K562 (cell line): ENCODE results near the gene EIF2S1. TPM values are rescaled to one million over a fixed set of nuclear protein-coding genes. Genes with fewer than 3 reads are reported as not detected.
A peak's percentile ranks its signal among the peaks of the same experiment; 100 is the strongest.

ENCODE experiments used
- BDP1 ChIP-seq: IDR thresholded peaks from 3 replicates; pipeline ENCODE4 v1.6.1; 2011; ENCODE audit not compliant: insufficient read length, insufficient read depth
- CBFA2T2 ChIP-seq: fragments of 450-650 bp; conservative IDR thresholded peaks from 2 replicates; pipeline ENCODE4 v1.6.1; 2017; ENCODE audit warnings: mild to moderate bottlenecking
- CC2D1A ChIP-seq: fragments of 450-650 bp; IDR thresholded peaks from 2 replicates; pipeline ENCODE4 v1.6.1; 2017; ENCODE audit warnings: mild to moderate bottlenecking
- CGGBP1 ChIP-seq: fragments of 250-450 bp; sonication (Bioruptor Pico); IDR thresholded peaks from 2 replicates; pipeline ENCODE4 v1.9.0; 2021; ENCODE audit warnings: mild to moderate bottlenecking
- ELK3 ChIP-seq: fragments of 450-650 bp; formaldehyde crosslinking; IDR thresholded peaks from 2 replicates; pipeline ENCODE4 v1.4.0; 2020; ENCODE audit warnings: mild to moderate bottlenecking
- GATAD2B ChIP-seq: fragments of 450-650 bp; IDR thresholded peaks from 2 replicates; pipeline ENCODE4 v1.6.1; 2017; ENCODE audit warnings: mild to moderate bottlenecking, borderline replicate concordance
- HNRNPL ChIP-seq: fragments of 200-400 bp; formaldehyde crosslinking; IDR thresholded peaks from 2 replicates; pipeline ENCODE4 v1.6.1; 2017; ENCODE audit warnings: low read depth, mild to moderate bottlenecking, low read length
- KAT7 ChIP-seq: sonication (generic); formaldehyde crosslinking; IDR thresholded peaks from 2 replicates; pipeline ENCODE4 v1.8.0; 2022; ENCODE audit warnings: missing genetic modification reagents, mild to moderate bottlenecking, borderline replicate concordance
- MAFF ChIP-seq: IDR thresholded peaks from 2 replicates; pipeline ENCODE4 v1.6.1; 2012; ENCODE audit warnings: low read length, improper control_type of control experiment
- MCM7 ChIP-seq, 2 experiments: fragments of 450-650 bp; IDR thresholded peaks; 2 replicates each; pipeline ENCODE4 v1.6.1; 2016 to 2018
- MYC ChIP-seq, 2 experiments: fragments of 250-450 bp in 1 of 2; sonication (Bioruptor Pico) in 1 of 2; IDR thresholded peaks; 2 replicates each; pipeline versions ENCODE4 v1.5.1 to v1.6.1; 2012 to 2021; ENCODE audit warnings: low read depth in 2 of 2, borderline replicate concordance in 1 of 2, improper control_type of control experiment in 1 of 2, low read length in 1 of 2, mild to moderate bottlenecking in 1 of 2, moderate library complexity in 1 of 2
- NBN ChIP-seq: fragments of 450-650 bp; IDR thresholded peaks from 2 replicates; pipeline ENCODE4 v1.6.1; 2016; ENCODE audit warnings: low read depth, mild to moderate bottlenecking
- STAT5A ChIP-seq: IDR thresholded peaks from 2 replicates; pipeline ENCODE4 v1.6.1; 2012; ENCODE audit warnings: low read length, inconsistent platforms, borderline replicate concordance
- TRIM25 ChIP-seq: fragments of 450-650 bp; IDR thresholded peaks from 2 replicates; pipeline ENCODE4 v1.7.0; 2016; ENCODE audit warnings: borderline replicate concordance
- ZMIZ1 ChIP-seq, 2 experiments: fragments of 150-350 bp in 1 of 2; IDR thresholded peaks; 2 replicates each; pipeline ENCODE4 v1.6.1; 2012 to 2016; ENCODE audit warnings: low read depth in 2 of 2, low read length in 2 of 2, mild to moderate bottlenecking in 1 of 2, moderate library complexity in 1 of 2
- polyA plus RNA-seq, 8 experiments: library from polyadenylated mRNA; depleted of rRNA in 4 of 8; stranded (reverse) in 5 of 8; unstranded in 3 of 8; fragments of >200 nt; fragmentation: Nextera tagmentation in 2 of 8; fragmentation: Illumina TruSeq in 1 of 8; extraction: Ambion mirVana in 2 of 8; extraction: Trizol in 1 of 8; gene quantifications; 2 replicates each; pipeline versions ENCODE4 v1.2.1 to v1.2.3, GENCODE V29; 2011 to 2014; ENCODE audit warnings: inconsistent platforms in 1 of 8, missing spikeins in 1 of 8
- total RNA-seq, 7 experiments: library from RNA; depleted of rRNA in 6 of 7; stranded (reverse); fragments of >200 nt in 6 of 7; fragmentation: Illumina TruSeq in 2 of 7; extraction: Trizol in 2 of 7; gene quantifications; 2 replicates each; pipeline versions ENCODE4 v1.2.1 to v1.2.3, GENCODE V29; 2011 to 2021; ENCODE audit warnings: low replicate concordance in 1 of 7

The EIF2S1 gene
- total and polyA plus RNA-seq, 9 of the 15 experiments (the other 6 are each of a cell fraction or from before 2014, with no cell fraction given): 216 to 1,018 (median 332) TPM

GRCh38 chr14:67418401-67419191, 58.5 kb downstream of the EIF2S1 start (continued):
- TF ChIP-seq CC2D1A (no peak), MYC (IDR thresholded peaks at IDR 0.05; ENCODE audit: low read depth, low read length) (peak; percentile 34; the same call in 1 of the 2 replicates), MYC (CRISPR knock-in tag; IDR thresholded peaks at IDR 0.05; ENCODE audit: borderline replicate concordance, low read depth) (no peak), HNRNPL (peak; percentile 80), MAFF (peak; percentile 47), NBN (no peak), MCM7 (IDR thresholded peaks at IDR 0.05) (no peak), GATAD2B (peak; percentile 82; the same call in 1 of the 2 replicates), CGGBP1 (no peak), BDP1 (no peak), ELK3 (CRISPR knock-in tag) (no peak), STAT5A (peak; percentile 68; the same call in 1 of the 2 replicates), CBFA2T2 (peak; percentile 86), ZMIZ1 (IDR thresholded peaks at IDR 0.05; ENCODE audit: low read depth in 2 of 2, low read length in 2 of 2) (peak in 1 of 2 experiments; percentile 86; a peak in 2 of 4 replicates), KAT7 (CRISPR knock-in tag) (no peak), TRIM25 (no peak)
